HEK293 (cell line): Measurements from ENCODE around the gene WDR77.

Experiments used
- CTCF ChIA-PET: fragments of 350-600 bp; formaldehyde crosslinking; extraction: SDS; loops from one replicate; lab custom pipeline; 2021; ENCODE audit warnings: antibody characterized with exemption; lab: Yijun Ruan, JAX
- POLR2A ChIA-PET: fragments of 300-600 bp; formaldehyde crosslinking; extraction: SDS; loops from one replicate; lab custom pipeline; 2020; ENCODE audit warnings: antibody characterized with exemption, inconsistent platforms; lab: Yijun Ruan, JAX
- H3K27ac ChIP-seq: fragments of 200-500 bp; sonication (Bioruptor generic); 2 replicates; pipeline ENCODE4 v1.5.1; 2014; ENCODE audit warnings: low read depth, low read length, control low read depth, inconsistent platforms; ENCODE audit errors: extremely low read depth
- H3K36me3 ChIP-seq, 2 experiments: fragments of 200-500 bp in 1 of 2; sonication (Bioruptor generic) in 1 of 2; 1 replicate in 1 of 2; 2 replicates in 1 of 2; pipeline ENCODE4 v1.5.1; 2014 to 2017; ENCODE audit warnings: inconsistent platforms in 2 of 2, low read length in 2 of 2; ENCODE audit not compliant: control insufficient read depth in 2 of 2, insufficient read depth in 1 of 2
- H3K4me1 ChIP-seq: fragments of 200-500 bp; sonication (Bioruptor generic); 2 replicates; pipeline ENCODE4 v1.5.1; 2014; ENCODE audit warnings: mild to moderate bottlenecking, low read length, inconsistent platforms; ENCODE audit not compliant: control insufficient read depth, insufficient read depth
- H3K4me3 ChIP-seq: 2 replicates; pipeline ENCODE4 v1.5.1; 2011; ENCODE audit warnings: low read depth, mild to moderate bottlenecking, control low read depth, low read length, moderate library complexity
- H3K9me3 ChIP-seq: fragments of 200-500 bp; sonication (Bioruptor generic); 2 replicates; pipeline ENCODE4 v1.5.1; 2014; ENCODE audit warnings: low read depth, low read length, inconsistent platforms; ENCODE audit not compliant: control insufficient read depth, insufficient read depth
- BCL11A ChIP-seq: fragments of 450-650 bp; formaldehyde crosslinking; IDR thresholded peaks from 2 replicates; pipeline ENCODE4 v1.5.1; 2016; ENCODE audit warnings: low read depth, missing biosample characterization, missing genetic modification characterization
- GLIS2 ChIP-seq: fragments of 450-650 bp; formaldehyde crosslinking; IDR thresholded peaks from 2 replicates; pipeline ENCODE4 v1.5.1; 2016; ENCODE audit warnings: missing biosample characterization, missing genetic modification characterization
- KLF7 ChIP-seq: fragments of 450-650 bp; formaldehyde crosslinking; IDR thresholded peaks from 2 replicates; pipeline ENCODE4 v1.5.1; 2016; ENCODE audit warnings: missing biosample characterization, missing genetic modification characterization, borderline replicate concordance
- SALL2 ChIP-seq: fragments of 450-650 bp; formaldehyde crosslinking; IDR thresholded peaks from 2 replicates; pipeline ENCODE4 v1.5.0; 2017; ENCODE audit warnings: missing biosample characterization, mild to moderate bottlenecking, missing genetic modification characterization, borderline replicate concordance
- TCF7L2 ChIP-seq: IDR thresholded peaks from 2 replicates; pipeline ENCODE4 v1.6.1; 2011; ENCODE audit warnings: low read depth, mild to moderate bottlenecking, inconsistent platforms, low read length, moderate library complexity, borderline replicate concordance
- ZBTB8A ChIP-seq: fragments of 450-650 bp; formaldehyde crosslinking; IDR thresholded peaks from 2 replicates; pipeline ENCODE4 v1.5.1; 2016; ENCODE audit warnings: missing biosample characterization, missing genetic modification characterization
- ZNF211 ChIP-seq: fragments of 450-650 bp; formaldehyde crosslinking; IDR thresholded peaks from 2 replicates; pipeline ENCODE4 v1.5.1; 2016; ENCODE audit warnings: low read depth, missing biosample characterization, missing genetic modification characterization
- ZNF292 ChIP-seq: fragments of 450-650 bp; formaldehyde crosslinking; IDR thresholded peaks from 2 replicates; pipeline ENCODE4 v1.5.1; 2016; ENCODE audit warnings: low read depth, missing biosample characterization, missing genetic modification characterization, borderline replicate concordance
- ZNF416 ChIP-seq: fragments of 450-650 bp; formaldehyde crosslinking; IDR thresholded peaks from 2 replicates; pipeline ENCODE4 v1.5.1; 2016; ENCODE audit warnings: missing biosample characterization, missing genetic modification characterization
- ZNF473 ChIP-seq: fragments of 450-650 bp; formaldehyde crosslinking; IDR thresholded peaks from 2 replicates; pipeline ENCODE4 v1.5.1; 2017; ENCODE audit warnings: missing biosample characterization, missing genetic modification characterization
- ZNF501 ChIP-seq: fragments of 450-650 bp; formaldehyde crosslinking; IDR thresholded peaks from 2 replicates; pipeline ENCODE4 v1.5.1; 2016; ENCODE audit warnings: missing biosample characterization, missing genetic modification characterization
- ZNF658 ChIP-seq: fragments of 450-650 bp; formaldehyde crosslinking; IDR thresholded peaks from 2 replicates; pipeline ENCODE4; 2016; ENCODE audit warnings: missing biosample characterization, missing genetic modification characterization
- ZNF701 ChIP-seq: fragments of 450-650 bp; formaldehyde crosslinking; IDR thresholded peaks from 2 replicates; pipeline ENCODE4 v1.5.1; 2016; ENCODE audit warnings: missing biosample characterization, missing genetic modification characterization
- ZSCAN16 ChIP-seq: fragments of 450-650 bp; formaldehyde crosslinking; IDR thresholded peaks from 2 replicates; pipeline ENCODE4 v1.5.1; 2016; ENCODE audit warnings: missing biosample characterization, missing genetic modification characterization
- ZSCAN30 ChIP-seq: fragments of 450-650 bp; IDR thresholded peaks from 2 replicates; pipeline ENCODE4 v1.5.1; 2018; ENCODE audit warnings: missing biosample characterization, mild to moderate bottlenecking, missing genetic modification characterization, moderate library complexity
- TF ChIP-seq, protein P1 (sequence below): fragments of 450-650 bp; formaldehyde crosslinking; IDR thresholded peaks from 2 replicates; pipeline ENCODE4 v1.5.1; 2016; ENCODE audit warnings: missing biosample characterization, missing genetic modification characterization
- TF ChIP-seq, protein P2 (sequence below): fragments of 450-650 bp; formaldehyde crosslinking; IDR thresholded peaks from 2 replicates; pipeline ENCODE4 v1.5.0; 2017; ENCODE audit warnings: missing biosample characterization, missing genetic modification characterization, borderline replicate concordance
- TF ChIP-seq, protein P3 (sequence below): fragments of 450-650 bp; formaldehyde crosslinking; IDR thresholded peaks from 2 replicates; pipeline ENCODE4 v1.5.1; 2016; ENCODE audit warnings: missing biosample characterization, missing genetic modification characterization
- TF ChIP-seq, protein P4 (sequence below): fragments of 450-650 bp; formaldehyde crosslinking; IDR thresholded peaks from 2 replicates; pipeline ENCODE4 v1.5.1; 2016; ENCODE audit warnings: missing biosample characterization, missing genetic modification characterization
- TF ChIP-seq, protein P5 (sequence below): fragments of 450-650 bp; formaldehyde crosslinking; IDR thresholded peaks from 2 replicates; pipeline ENCODE4 v1.5.1; 2017; ENCODE audit warnings: missing biosample characterization, missing genetic modification characterization

WDR77 gene

DNA sequence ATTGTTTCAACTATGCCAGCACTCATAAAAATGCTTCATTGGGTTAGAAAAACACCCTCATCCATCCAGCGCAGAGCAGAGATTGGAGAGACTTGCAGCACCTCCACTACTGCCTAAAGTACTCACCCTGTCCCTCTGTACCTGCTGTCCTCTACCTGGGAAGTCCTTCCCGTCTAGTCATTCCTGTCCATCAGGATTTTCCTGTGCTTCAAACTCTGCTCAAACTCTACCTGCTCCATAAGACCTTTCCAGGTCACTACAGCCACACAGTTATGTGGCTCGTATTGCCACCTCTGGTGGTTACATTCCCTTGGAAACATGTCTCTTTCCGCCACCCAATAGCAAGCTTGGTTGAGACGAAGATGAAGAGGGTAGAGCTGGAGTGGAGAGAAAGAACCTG, 28.7 kb downstream of the WDR77 start (continued):
- TF ChIP-seq ZNF501 (tag by site-specific recombination) (no peak), GLIS2 (tag by site-specific recombination) (no peak), KLF7 (tag by site-specific recombination) (no peak), SALL2 (no peak), TCF7L2 (no peak), ZNF658 (tag by site-specific recombination) (no peak)
- TF ChIP-seq, protein P1, sequence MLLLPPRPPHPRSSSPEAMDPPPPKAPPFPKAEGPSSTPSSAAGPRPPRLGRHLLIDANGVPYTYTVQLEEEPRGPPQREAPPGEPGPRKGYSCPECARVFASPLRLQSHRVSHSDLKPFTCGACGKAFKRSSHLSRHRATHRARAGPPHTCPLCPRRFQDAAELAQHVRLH (tag by site-specific recombination): no peak
- TF ChIP-seq, protein P2, sequence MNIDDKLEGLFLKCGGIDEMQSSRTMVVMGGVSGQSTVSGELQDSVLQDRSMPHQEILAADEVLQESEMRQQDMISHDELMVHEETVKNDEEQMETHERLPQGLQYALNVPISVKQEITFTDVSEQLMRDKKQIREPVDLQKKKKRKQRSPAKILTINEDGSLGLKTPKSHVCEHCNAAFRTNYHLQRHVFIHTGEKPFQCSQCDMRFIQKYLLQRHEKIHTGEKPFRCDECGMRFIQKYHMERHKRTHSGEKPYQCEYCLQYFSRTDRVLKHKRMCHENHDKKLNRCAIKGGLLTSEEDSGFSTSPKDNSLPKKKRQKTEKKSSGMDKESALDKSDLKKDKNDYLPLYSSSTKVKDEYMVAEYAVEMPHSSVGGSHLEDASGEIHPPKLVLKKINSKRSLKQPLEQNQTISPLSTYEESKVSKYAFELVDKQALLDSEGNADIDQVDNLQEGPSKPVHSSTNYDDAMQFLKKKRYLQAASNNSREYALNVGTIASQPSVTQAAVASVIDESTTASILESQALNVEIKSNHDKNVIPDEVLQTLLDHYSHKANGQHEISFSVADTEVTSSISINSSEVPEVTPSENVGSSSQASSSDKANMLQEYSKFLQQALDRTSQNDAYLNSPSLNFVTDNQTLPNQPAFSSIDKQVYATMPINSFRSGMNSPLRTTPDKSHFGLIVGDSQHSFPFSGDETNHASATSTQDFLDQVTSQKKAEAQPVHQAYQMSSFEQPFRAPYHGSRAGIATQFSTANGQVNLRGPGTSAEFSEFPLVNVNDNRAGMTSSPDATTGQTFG (tag by site-specific recombination): no peak
- TF ChIP-seq, protein P3, sequence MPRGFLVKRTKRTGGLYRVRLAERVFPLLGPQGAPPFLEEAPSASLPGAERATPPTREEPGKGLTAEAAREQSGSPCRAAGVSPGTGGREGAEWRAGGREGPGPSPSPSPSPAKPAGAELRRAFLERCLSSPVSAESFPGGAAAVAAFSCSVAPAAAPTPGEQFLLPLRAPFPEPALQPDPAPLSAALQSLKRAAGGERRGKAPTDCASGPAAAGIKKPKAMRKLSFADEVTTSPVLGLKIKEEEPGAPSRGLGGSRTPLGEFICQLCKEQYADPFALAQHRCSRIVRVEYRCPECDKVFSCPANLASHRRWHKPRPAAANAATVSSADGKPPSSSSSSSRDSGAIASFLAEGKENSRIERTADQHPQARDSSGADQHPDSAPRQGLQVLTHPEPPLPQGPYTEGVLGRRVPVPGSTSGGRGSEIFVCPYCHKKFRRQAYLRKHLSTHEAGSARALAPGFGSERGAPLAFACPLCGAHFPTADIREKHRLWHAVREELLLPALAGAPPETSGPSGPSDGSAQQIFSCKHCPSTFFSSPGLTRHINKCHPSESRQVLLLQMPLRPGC: no peak
- TF ChIP-seq, protein P4, sequence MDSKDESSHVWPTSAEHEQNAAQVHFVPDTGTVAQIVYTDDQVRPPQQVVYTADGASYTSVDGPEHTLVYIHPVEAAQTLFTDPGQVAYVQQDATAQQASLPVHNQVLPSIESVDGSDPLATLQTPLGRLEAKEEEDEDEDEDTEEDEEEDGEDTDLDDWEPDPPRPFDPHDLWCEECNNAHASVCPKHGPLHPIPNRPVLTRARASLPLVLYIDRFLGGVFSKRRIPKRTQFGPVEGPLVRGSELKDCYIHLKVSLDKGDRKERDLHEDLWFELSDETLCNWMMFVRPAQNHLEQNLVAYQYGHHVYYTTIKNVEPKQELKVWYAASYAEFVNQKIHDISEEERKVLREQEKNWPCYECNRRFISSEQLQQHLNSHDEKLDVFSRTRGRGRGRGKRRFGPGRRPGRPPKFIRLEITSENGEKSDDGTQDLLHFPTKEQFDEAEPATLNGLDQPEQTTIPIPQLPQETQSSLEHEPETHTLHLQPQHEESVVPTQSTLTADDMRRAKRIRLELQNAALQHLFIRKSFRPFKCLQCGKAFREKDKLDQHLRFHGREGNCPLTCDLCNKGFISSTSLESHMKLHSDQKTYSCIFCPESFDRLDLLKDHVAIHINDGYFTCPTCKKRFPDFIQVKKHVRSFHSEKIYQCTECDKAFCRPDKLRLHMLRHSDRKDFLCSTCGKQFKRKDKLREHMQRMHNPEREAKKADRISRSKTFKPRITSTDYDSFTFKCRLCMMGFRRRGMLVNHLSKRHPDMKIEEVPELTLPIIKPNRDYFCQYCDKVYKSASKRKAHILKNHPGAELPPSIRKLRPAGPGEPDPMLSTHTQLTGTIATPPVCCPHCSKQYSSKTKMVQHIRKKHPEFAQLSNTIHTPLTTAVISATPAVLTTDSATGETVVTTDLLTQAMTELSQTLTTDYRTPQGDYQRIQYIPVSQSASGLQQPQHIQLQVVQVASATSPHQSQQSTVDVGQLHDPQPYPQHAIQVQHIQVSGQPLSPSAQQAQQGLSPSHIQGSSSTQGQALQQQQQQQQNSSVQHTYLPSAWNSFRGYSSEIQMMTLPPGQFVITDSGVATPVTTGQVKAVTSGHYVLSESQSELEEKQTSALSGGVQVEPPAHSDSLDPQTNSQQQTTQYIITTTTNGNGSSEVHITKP (tag by site-specific recombination): no peak

DNA sequence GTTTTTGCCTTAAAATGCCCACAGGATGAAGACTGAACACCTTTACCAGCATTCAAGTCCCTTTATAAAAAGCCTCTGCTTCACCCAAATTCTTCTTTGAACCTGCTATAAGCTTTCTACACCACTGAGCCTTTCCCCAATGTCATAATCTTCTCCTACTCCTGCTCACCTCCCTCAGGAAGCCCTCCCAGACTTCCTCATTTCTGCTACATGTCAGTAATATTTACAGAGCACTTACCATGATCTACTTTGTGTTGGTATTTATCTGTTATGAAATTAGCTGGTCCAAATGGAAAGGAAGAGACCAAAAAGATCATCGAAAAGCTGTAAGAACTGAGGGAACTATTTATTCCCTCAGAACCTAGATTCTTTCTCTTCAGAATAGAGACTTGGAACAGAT, 30.0 kb downstream of the WDR77 start:
- Histone ChIP-seq H3K4me1 (peaks cover 3% of the 10 kb centered on the region; the same call in 1 of the 2 replicates), H3K27ac (no peak overlapping the region), H3K9me3 (no peaks in the 10 kb centered on the region)
- no peak for TF ChIP-seq ZNF416 (tag by site-specific recombination)
- no peak for TF ChIP-seq ZNF211 (tag by site-specific recombination)
- TF ChIP-seq ZBTB8A: no peak
- TF ChIP-seq ZNF473: no peak
- TF ChIP-seq ZSCAN30 (tag by site-specific recombination): no peak
- no peak for TF ChIP-seq ZSCAN16 (tag by site-specific recombination)
- TF ChIP-seq ZNF292 (tag by site-specific recombination): no peak
- no peak for TF ChIP-seq BCL11A (tag by site-specific recombination)
- TF ChIP-seq ZNF701 (tag by site-specific recombination): no peak
- no peak for TF ChIP-seq GLIS2 (tag by site-specific recombination)
- TF ChIP-seq, protein P5, sequence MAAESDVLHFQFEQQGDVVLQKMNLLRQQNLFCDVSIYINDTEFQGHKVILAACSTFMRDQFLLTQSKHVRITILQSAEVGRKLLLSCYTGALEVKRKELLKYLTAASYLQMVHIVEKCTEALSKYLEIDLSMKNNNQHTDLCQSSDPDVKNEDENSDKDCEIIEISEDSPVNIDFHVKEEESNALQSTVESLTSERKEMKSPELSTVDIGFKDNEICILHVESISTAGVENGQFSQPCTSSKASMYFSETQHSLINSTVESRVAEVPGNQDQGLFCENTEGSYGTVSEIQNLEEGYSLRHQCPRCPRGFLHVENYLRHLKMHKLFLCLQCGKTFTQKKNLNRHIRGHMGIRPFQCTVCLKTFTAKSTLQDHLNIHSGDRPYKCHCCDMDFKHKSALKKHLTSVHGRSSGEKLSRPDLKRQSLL (tag by site-specific recombination): no peak
- TF ChIP-seq, all 188 proteins: peak for 0
- CTCF ChIA-PET: interaction anchor here (2.3 kb wide), 1 partner anchor 18 kb away, joined by 9 read pairs; no protein-coding TSS in a partner anchor
- Histone ChIP-seq H3K36me3 (peaks cover 0 to 4% of the 10 kb centered on the region in 2 experiments; a peak in 1 of 3 replicates), H3K4me3 (no peak overlapping the region)
- POLR2A ChIA-PET: no interaction called here
